Activated CD4-positive, alpha-beta T cell treated with anti-CD3 and anti-CD28 coated beads for 36 hours (primary cell): Measurements from ENCODE around the gene WNT9A. TPM values are rescaled to one million over a fixed set of nuclear protein-coding genes. Genes with fewer than 3 reads are reported as not detected.
A peak's percentile ranks its signal among the peaks of the same experiment; 100 is the strongest.

Experiments used
- ATAC-seq: fragments of 200-7000 bp; cut with Tn5 transposase; one replicate; pipeline ENCODE4 v1.10.0; 2021; ENCODE audit warnings: mild to moderate bottlenecking, moderate library complexity
- CTCF ChIA-PET: fragments of 350-600 bp; sonication (Branson Sonifier 250); formaldehyde crosslinking; loops from one replicate; lab custom pipeline; 2021; ENCODE audit warnings: antibody characterized with exemption; lab: Charles Lee
- POLR2A ChIA-PET: fragments of 350-600 bp; sonication (Branson Sonifier 250); formaldehyde crosslinking; loops from one replicate; lab custom pipeline; 2021; ENCODE audit warnings: antibody characterized with exemption, inconsistent platforms; lab: Charles Lee
- DNase-seq: peaks from one replicate; pipeline ENCODE4 v3.0.0-alpha.2; 2020
- H3K27ac Mint-ChIP-seq: one replicate; pipeline ENCODE4 v1.8.0; 2021; ENCODE audit warnings: mixed read lengths
- H3K27me3 Mint-ChIP-seq: one replicate; pipeline ENCODE4 v1.8.0; 2021; ENCODE audit warnings: mixed read lengths
- H3K36me3 Mint-ChIP-seq: one replicate; pipeline ENCODE4 v1.8.0; 2021; ENCODE audit warnings: low read depth, mixed read lengths
- H3K4me1 Mint-ChIP-seq: one replicate; pipeline ENCODE4 v1.8.0; 2021; ENCODE audit warnings: mixed read lengths
- H3K4me3 Mint-ChIP-seq: one replicate; pipeline ENCODE4 v1.8.0; 2021; ENCODE audit warnings: mild to moderate bottlenecking, moderate library complexity, mixed read lengths
- H3K9me3 Mint-ChIP-seq: one replicate; pipeline ENCODE4 v1.8.0; 2021; ENCODE audit warnings: low read depth, mixed read lengths
- intact Hi-C, 2 experiments: fragments of 100-400 bp; cut with DNase I in 1 of 2; cut with micrococcal nuclease in 1 of 2; formaldehyde crosslinking; loops; one replicate each; pipeline versions ENCODE4 v1.14.2 to v1.15.1; 2022 to 2024; cut with DNase I, micrococcal nuclease
- total RNA-seq, 2 experiments: library from RNA; stranded (reverse); gene quantifications; one replicate each; pipeline ENCODE4 v1.2.3, GENCODE V29; 2021

The WNT9A gene
- total RNA-seq, 2 experiments from 2014 or later, result 0.04 TPM; not detected in 1

GRCh38 chr1:227901906-227902640, 45.7 kb downstream of the WNT9A start:
- ATAC-seq (peak; percentile 55), DNase-seq (peak; percentile 35)
- Mint-ChIP-seq H3K4me1 (peaks cover 4% of the 10 kb centered on the region), H3K27ac (no peak overlapping the region), H3K9me3 (no peaks in the 10 kb centered on the region), H3K36me3 (no peaks in the 10 kb centered on the region), H3K27me3 (no peaks in the 10 kb centered on the region), H3K4me3 (no peak overlapping the region)
- ChIA-PET CTCF (no interaction called here), POLR2A (no interaction called here)
- intact Hi-C loops, result no loop called here

GRCh38 chr1:227901239-227901905, 46.4 kb downstream of the WNT9A start:
- DNase-seq (no peak), ATAC-seq (no peak)
- ChIA-PET POLR2A (no interaction called here), CTCF (no interaction called here)
- no peaks in the 10 kb centered on the region for H3K36me3 Mint-ChIP-seq
- H3K4me1 Mint-ChIP-seq, result peaks cover 4% of the 10 kb centered on the region
- H3K27me3 Mint-ChIP-seq, result no peaks in the 10 kb centered on the region
- no peak overlapping the region for H3K4me3 Mint-ChIP-seq
- H3K9me3 Mint-ChIP-seq, result no peaks in the 10 kb centered on the region
- intact Hi-C loops, result no loop called here
- H3K27ac Mint-ChIP-seq, result no peak overlapping the region

GRCh38 chr1:227900571-227901051, 47.1 kb downstream of the WNT9A start:
- H3K4me1 Mint-ChIP-seq, result peaks cover 4% of the 10 kb centered on the region
- H3K27me3 Mint-ChIP-seq, result no peaks in the 10 kb centered on the region
- CTCF ChIA-PET, result no interaction called here
- POLR2A ChIA-PET, result no interaction called here
- no peaks in the 10 kb centered on the region for H3K9me3 Mint-ChIP-seq
- DNase-seq, result peak; percentile 3
- H3K4me3 Mint-ChIP-seq, result no peak overlapping the region
- no peak for ATAC-seq
- intact Hi-C loops, result no loop called here
- H3K27ac Mint-ChIP-seq, result no peak overlapping the region
- H3K36me3 Mint-ChIP-seq, result no peaks in the 10 kb centered on the region

- Mint-ChIP-seq H3K9me3 (no peaks in the 10 kb centered on the region), H3K4me3 (no peak overlapping the region), H3K4me1 (peaks cover 4% of the 10 kb centered on the region), H3K27me3 (no peaks in the 10 kb centered on the region), H3K27ac (no peak overlapping the region), H3K36me3 (no peaks in the 10 kb centered on the region)
- ChIA-PET CTCF (no interaction called here), POLR2A (no interaction called here)
- intact Hi-C loops, result no loop called here
- DNase-seq (peak; percentile 2), ATAC-seq (no peak)
Observed at GRCh38 chr1:227899820-227900449, 47.8 kb downstream of the WNT9A start.

- H3K4me1 Mint-ChIP-seq, result peaks cover 4% of the 10 kb centered on the region
- intact Hi-C loops, result no loop called here
- no peak for DNase-seq
- no peaks in the 10 kb centered on the region for H3K9me3 Mint-ChIP-seq
- no peaks in the 10 kb centered on the region for H3K27me3 Mint-ChIP-seq
- no peak overlapping the region for H3K27ac Mint-ChIP-seq
- no peak overlapping the region for H3K4me3 Mint-ChIP-seq
- POLR2A ChIA-PET, result no interaction called here
- no peak for ATAC-seq
- CTCF ChIA-PET, result no interaction called here
- no peaks in the 10 kb centered on the region for H3K36me3 Mint-ChIP-seq
Observed at GRCh38 chr1:227899141-227899819, 48.5 kb downstream of the WNT9A start.

- ATAC-seq (no peak), DNase-seq (peak; percentile 3)
- intact Hi-C loops, result no loop called here
- POLR2A ChIA-PET, result no interaction called here
- Mint-ChIP-seq H3K9me3 (no peaks in the 10 kb centered on the region), H3K36me3 (no peaks in the 10 kb centered on the region), H3K4me1 (peaks cover 4% of the 10 kb centered on the region), H3K27ac (no peak overlapping the region), H3K27me3 (no peaks in the 10 kb centered on the region), H3K4me3 (no peak overlapping the region)
- CTCF ChIA-PET, result no interaction called here
Observed at GRCh38 chr1:227898502-227899140, 49.1 kb downstream of the WNT9A start.

GRCh38 chr1:227897704-227898438, 49.9 kb downstream of the WNT9A start:
- no peaks in the 10 kb centered on the region for H3K36me3 Mint-ChIP-seq
- H3K9me3 Mint-ChIP-seq, result no peaks in the 10 kb centered on the region
- ChIA-PET CTCF (no interaction called here), POLR2A (no interaction called here)
- H3K27me3 Mint-ChIP-seq, result no peaks in the 10 kb centered on the region
- peaks cover 4% of the 10 kb centered on the region for H3K4me1 Mint-ChIP-seq
- intact Hi-C loops, result no loop called here
- no peak overlapping the region for H3K27ac Mint-ChIP-seq
- ATAC-seq, result no peak
- no peak overlapping the region for H3K4me3 Mint-ChIP-seq
- DNase-seq, result peak; percentile 1

- CTCF ChIA-PET, result no interaction called here
- Mint-ChIP-seq H3K4me1 (peaks cover 2% of the 10 kb centered on the region), H3K4me3 (no peak overlapping the region), H3K27me3 (no peaks in the 10 kb centered on the region), H3K36me3 (no peaks in the 10 kb centered on the region), H3K27ac (no peak overlapping the region), H3K9me3 (no peaks in the 10 kb centered on the region)
- DNase-seq (peak; percentile 4), ATAC-seq (no peak)
- POLR2A ChIA-PET, result no interaction called here
- intact Hi-C loops, result no loop called here
Observed at GRCh38 chr1:227896710-227897655, 50.7 kb downstream of the WNT9A start.

GRCh38 chr1:227895828-227896685, 51.7 kb downstream of the WNT9A start:
- peak; percentile 2 for DNase-seq
- Mint-ChIP-seq H3K27ac (no peak overlapping the region), H3K36me3 (no peaks in the 10 kb centered on the region), H3K9me3 (no peaks in the 10 kb centered on the region), H3K4me3 (no peak overlapping the region), H3K4me1 (no peaks in the 10 kb centered on the region), H3K27me3 (no peaks in the 10 kb centered on the region)
- ChIA-PET POLR2A (no interaction called here), CTCF (no interaction called here)
- no peak for ATAC-seq
- intact Hi-C loops, result no loop called here
